GM23248 (cell line): ENCODE data around the gene GFRA1. TPM values are rescaled to one million over a fixed set of nuclear protein-coding genes. Genes with fewer than 3 reads are reported as not detected.

Experiments
- DNase-seq: peaks from one replicate; pipeline ENCODE4 v3.0.0-alpha.2; 2015
- H2AFZ ChIP-seq: fragments of 200-600 bp; sonication (generic); 2 replicates; pipeline ENCODE4 v1.6.1; 2016; ENCODE audit warnings: antibody characterized with exemption
- H3F3A ChIP-seq: fragments of 200-600 bp; sonication (generic); 2 replicates; pipeline ENCODE4 v1.6.1; 2016; ENCODE audit warnings: mild to moderate bottlenecking, antibody characterized with exemption, mixed run types; ENCODE audit not compliant: insufficient read depth
- H3K27ac ChIP-seq: fragments of 200-600 bp; sonication (generic); 2 replicates; pipeline ENCODE4 v1.5.1; 2016; ENCODE audit warnings: mild to moderate bottlenecking
- H3K27me3 ChIP-seq: fragments of 200-600 bp; sonication (generic); replicated peaks from 2 replicates; pipeline ENCODE4 v1.6.1; 2016; ENCODE audit warnings: mild to moderate bottlenecking; ENCODE audit not compliant: insufficient read depth
- H3K36me3 ChIP-seq: fragments of 200-600 bp; sonication (generic); 2 replicates; pipeline ENCODE4 v1.6.1; 2016; ENCODE audit warnings: low read depth, mild to moderate bottlenecking
- H3K4me1 ChIP-seq: fragments of 200-600 bp; sonication (generic); 2 replicates; pipeline ENCODE4 v1.6.1; 2016; ENCODE audit warnings: mild to moderate bottlenecking; ENCODE audit not compliant: insufficient read depth
- H3K4me2 ChIP-seq: fragments of 200-600 bp; sonication (generic); one replicate; pipeline ENCODE4 v1.6.1; 2016; ENCODE audit warnings: mild to moderate bottlenecking; ENCODE audit not compliant: unreplicated experiment
- H3K4me3 ChIP-seq: fragments of 200-600 bp; sonication (generic); 2 replicates; pipeline ENCODE4 v1.5.1; 2016; ENCODE audit warnings: mild to moderate bottlenecking
- H3K79me2 ChIP-seq: fragments of 200-600 bp; sonication (generic); 2 replicates; pipeline ENCODE4 v1.6.1; 2016; ENCODE audit warnings: mild to moderate bottlenecking; ENCODE audit not compliant: insufficient read depth
- H3K9ac ChIP-seq: fragments of 200-600 bp; sonication (generic); 2 replicates; pipeline ENCODE4 v1.6.1; 2016; ENCODE audit warnings: mild to moderate bottlenecking
- H3K9me2 ChIP-seq: fragments of 200-600 bp; sonication (generic); 2 replicates; pipeline ENCODE4 v1.6.1; 2016; ENCODE audit warnings: mixed run types, mild to moderate bottlenecking, moderate library complexity; ENCODE audit not compliant: insufficient read depth
- H3K9me3 ChIP-seq: fragments of 200-600 bp; sonication (generic); one replicate; pipeline ENCODE4 v1.6.1; 2017; ENCODE audit warnings: low read depth
- H4K20me1 ChIP-seq: fragments of 200-600 bp; sonication (generic); 2 replicates; pipeline ENCODE4 v1.6.0; 2016; ENCODE audit not compliant: insufficient read depth
- EZH2 ChIP-seq: fragments of 200-600 bp; sonication (generic); IDR thresholded peaks from 2 replicates; pipeline ENCODE4 v1.6.1; 2018; ENCODE audit warnings: antibody characterized with exemption, mild to moderate bottlenecking; ENCODE audit not compliant: insufficient read depth, poor library complexity, severe bottlenecking
- EZH2phosphoT487 ChIP-seq: fragments of 200-600 bp; sonication (generic); IDR thresholded peaks from 2 replicates; pipeline ENCODE4 v1.6.1; 2018; ENCODE audit warnings: antibody characterized with exemption, moderate library complexity, mild to moderate bottlenecking, low read depth; ENCODE audit not compliant: insufficient read depth
- WGBS, 2 experiments: methylation state at CpG; one replicate each; pipeline ENCODE4 v1.1.6; 2015 to 2017; ENCODE audit warnings: low lambda C conversion rate in 2 of 2, low coverage in 1 of 2; ENCODE audit errors: missing lambda C conversion rate in 2 of 2; 5-methylcytosine and 5-hydroxymethylcytosine counted together
- in situ Hi-C: fragments of 300-500 bp; cut with MboI; formaldehyde crosslinking; loops from 2 replicates; pipeline ENCODE4 v1.15.0; 2020
- polyA plus RNA-seq: library from polyadenylated mRNA; unstranded; fragments of >200 nt; fragmentation: Nextera tagmentation; extraction: Ambion mirVana; gene quantifications from 2 replicates; pipeline ENCODE4 v1.2.1, GENCODE V29; 2016
- total RNA-seq: library from RNA; depleted of rRNA; stranded (reverse); fragments of >200 nt; shearing (Covaris generic); gene quantifications from 2 replicates; pipeline ENCODE4 v1.2.3, GENCODE V29; 2014

Gene GFRA1
- total and polyA plus RNA-seq, 2 experiments from 2014 or later, result 5.0 to 5.2 TPM

- in situ Hi-C loops, result no loop called here
- Histone ChIP-seq H4K20me1 (no peaks in the 10 kb centered on the region), H3K4me2 (peak overlapping the region; percentile 97), H3K27ac (no peak overlapping the region), H3K27me3 (peaks cover 50% of the 10 kb centered on the region), H2AFZ (peak overlapping the region; percentile 80), H3K9me3 (no peaks in the 10 kb centered on the region), H3K4me3 (peak overlapping the region; percentile 76), H3K36me3 (no peaks in the 10 kb centered on the region), H3F3A (no peaks in the 10 kb centered on the region), H3K79me2 (no peaks in the 10 kb centered on the region), H3K9ac (no peak overlapping the region), H3K9me2 (no peaks in the 10 kb centered on the region), H3K4me1 (peaks cover 17% of the 10 kb centered on the region; the same call in 1 of the 2 replicates)
- 2 to 3% methylated on average over 45 to 48 of the region's 49 CpGs for WGBS, 2 experiments
- DNase-seq, result peak; percentile 38
- TF ChIP-seq EZH2phosphoT487 (no peak), EZH2 (no peak)
Observed at GRCh38 chr10:116274064-116274904, 1.3 kb upstream of the GFRA1 start.

- Histone ChIP-seq H3K36me3 (no peaks in the 10 kb centered on the region), H2AFZ (peak overlapping the region; percentile 80), H3K27ac (no peak overlapping the region), H4K20me1 (no peaks in the 10 kb centered on the region), H3K27me3 (peaks cover 56% of the 10 kb centered on the region), H3K9me3 (no peaks in the 10 kb centered on the region), H3K9ac (no peak overlapping the region), H3K79me2 (no peaks in the 10 kb centered on the region), H3K4me2 (peak overlapping the region; percentile 97), H3K9me2 (no peaks in the 10 kb centered on the region), H3K4me1 (0 out of 2 replicates have a peak, but pooled peaks cover 13% of the 10 kb centered on the region), H3K4me3 (peak overlapping the region; percentile 76), H3F3A (no peaks in the 10 kb centered on the region)
- peak; percentile 64 for DNase-seq
- in situ Hi-C loops, result no loop called here
- 1% methylated on average over 49 to 64 of the region's 64 CpGs for WGBS, 2 experiments
- TF ChIP-seq EZH2phosphoT487 (peak; percentile 25; the same call in 1 of the 2 replicates), EZH2 (peak; percentile 63)
Observed at GRCh38 chr10:116271593-116272439, 1.2 kb downstream of the GFRA1 start.

- DNase-seq, result peak; percentile 46
- Histone ChIP-seq H3K9ac (no peak overlapping the region), H3K4me1 (0 out of 2 replicates have a peak, but pooled peaks cover 13% of the 10 kb centered on the region), H3K9me2 (no peaks in the 10 kb centered on the region), H3K36me3 (no peaks in the 10 kb centered on the region), H3K4me3 (peak overlapping the region; percentile 76), H4K20me1 (no peaks in the 10 kb centered on the region), H3K9me3 (no peaks in the 10 kb centered on the region), H3F3A (no peaks in the 10 kb centered on the region), H2AFZ (peak overlapping the region; percentile 80), H3K4me2 (peak overlapping the region; percentile 97), H3K27me3 (peaks cover 55% of the 10 kb centered on the region), H3K79me2 (no peaks in the 10 kb centered on the region), H3K27ac (no peak overlapping the region)
- WGBS, 2 experiments, result 4 to 5% methylated on average over 51 to 65 of the region's 73 CpGs
- in situ Hi-C loops, result no loop called here
- TF ChIP-seq EZH2, result no peak
- TF ChIP-seq EZH2phosphoT487, result no peak
Observed at GRCh38 chr10:116270771-116271592, 2.0 kb downstream of the GFRA1 start.
